HL-60 (cell line): Measurements from ENCODE around the gene SPPL2A.

Source experiments
- DNase-seq, 2 experiments: peaks; one replicate each; pipeline ENCODE4 v3.0.0-alpha.2; 2010 to 2020; ENCODE audit warnings: low read depth in 1 of 2, low spot score in 1 of 2
- H3K27ac ChIP-seq: fragments of 250-450 bp; sonication (Bioruptor Pico); replicated peaks from 2 replicates; pipeline ENCODE4 v1.5.1; 2020; ENCODE audit warnings: mild to moderate bottlenecking, moderate library complexity
- H3K27me3 ChIP-seq: fragments of 250-450 bp; sonication (Bioruptor Pico); 2 replicates; pipeline ENCODE4 v1.5.1; 2021; ENCODE audit warnings: mild to moderate bottlenecking, moderate library complexity; ENCODE audit not compliant: insufficient read depth, poor library complexity, severe bottlenecking
- H3K4me3 ChIP-seq: replicated peaks from 2 replicates; pipeline ENCODE4 v1.5.1; 2011; ENCODE audit warnings: mild to moderate bottlenecking, control low read depth, low read length; ENCODE audit not compliant: insufficient read depth
- CTCF ChIP-seq: IDR thresholded peaks from one replicate; pipeline ENCODE4 v1.5.1; 2011; ENCODE audit warnings: low read length, control low read depth, inconsistent platforms; ENCODE audit not compliant: insufficient read depth
- GABPA ChIP-seq: IDR thresholded peaks from 2 replicates; pipeline ENCODE4 v1.6.1; 2012; ENCODE audit warnings: low read depth
- POLR2AphosphoS5 ChIP-seq: IDR thresholded peaks from 2 replicates; pipeline ENCODE4 v1.6.1; 2012; ENCODE audit warnings: low read depth
- SPI1 ChIP-seq: IDR thresholded peaks from 2 replicates; pipeline ENCODE4 v1.6.1; 2012; ENCODE audit warnings: low read depth, mild to moderate bottlenecking, borderline replicate concordance
- TF ChIP-seq, protein P1 (sequence below): IDR thresholded peaks from 2 replicates; pipeline ENCODE4 v1.6.1; 2012; ENCODE audit warnings: low read depth; ENCODE audit not compliant: insufficient replicate concordance

The SPPL2A gene

GRCh38 chr15:50778086-50778485, 12.6 kb upstream of the SPPL2A start:
- no peak for DNase-seq
- no peak overlapping the region for H3K27ac ChIP-seq
- no peaks in the 10 kb centered on the region for H3K27me3 ChIP-seq
- H3K4me3 ChIP-seq, result no peak overlapping the region
- TF ChIP-seq, protein P1, sequence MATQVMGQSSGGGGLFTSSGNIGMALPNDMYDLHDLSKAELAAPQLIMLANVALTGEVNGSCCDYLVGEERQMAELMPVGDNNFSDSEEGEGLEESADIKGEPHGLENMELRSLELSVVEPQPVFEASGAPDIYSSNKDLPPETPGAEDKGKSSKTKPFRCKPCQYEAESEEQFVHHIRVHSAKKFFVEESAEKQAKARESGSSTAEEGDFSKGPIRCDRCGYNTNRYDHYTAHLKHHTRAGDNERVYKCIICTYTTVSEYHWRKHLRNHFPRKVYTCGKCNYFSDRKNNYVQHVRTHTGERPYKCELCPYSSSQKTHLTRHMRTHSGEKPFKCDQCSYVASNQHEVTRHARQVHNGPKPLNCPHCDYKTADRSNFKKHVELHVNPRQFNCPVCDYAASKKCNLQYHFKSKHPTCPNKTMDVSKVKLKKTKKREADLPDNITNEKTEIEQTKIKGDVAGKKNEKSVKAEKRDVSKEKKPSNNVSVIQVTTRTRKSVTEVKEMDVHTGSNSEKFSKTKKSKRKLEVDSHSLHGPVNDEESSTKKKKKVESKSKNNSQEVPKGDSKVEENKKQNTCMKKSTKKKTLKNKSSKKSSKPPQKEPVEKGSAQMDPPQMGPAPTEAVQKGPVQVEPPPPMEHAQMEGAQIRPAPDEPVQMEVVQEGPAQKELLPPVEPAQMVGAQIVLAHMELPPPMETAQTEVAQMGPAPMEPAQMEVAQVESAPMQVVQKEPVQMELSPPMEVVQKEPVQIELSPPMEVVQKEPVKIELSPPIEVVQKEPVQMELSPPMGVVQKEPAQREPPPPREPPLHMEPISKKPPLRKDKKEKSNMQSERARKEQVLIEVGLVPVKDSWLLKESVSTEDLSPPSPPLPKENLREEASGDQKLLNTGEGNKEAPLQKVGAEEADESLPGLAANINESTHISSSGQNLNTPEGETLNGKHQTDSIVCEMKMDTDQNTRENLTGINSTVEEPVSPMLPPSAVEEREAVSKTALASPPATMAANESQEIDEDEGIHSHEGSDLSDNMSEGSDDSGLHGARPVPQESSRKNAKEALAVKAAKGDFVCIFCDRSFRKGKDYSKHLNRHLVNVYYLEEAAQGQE, result no peak
- TF ChIP-seq CTCF, result no peak

DNA sequence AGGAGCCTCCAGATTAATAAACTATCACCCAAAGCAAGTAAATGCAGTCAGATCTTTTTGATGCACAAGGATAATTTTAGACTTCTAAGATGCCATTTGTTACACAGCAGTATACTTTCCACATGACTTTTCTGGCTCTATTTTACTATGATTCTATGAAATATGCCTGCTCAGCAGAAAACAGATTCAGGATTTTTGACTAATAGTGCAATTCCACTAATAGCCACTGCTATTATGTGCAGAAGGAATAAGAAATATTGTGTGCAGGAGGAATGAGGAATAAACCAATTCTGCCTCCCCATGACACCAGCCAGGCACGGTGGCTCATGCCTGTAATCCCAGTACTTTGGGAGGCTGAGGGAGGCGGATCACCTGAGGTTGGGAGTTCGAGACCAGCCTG, 11.5 kb upstream of the SPPL2A start:
- H3K27me3 ChIP-seq, result no peaks in the 10 kb centered on the region
- TF ChIP-seq, protein P1, result no peak
- no peak for TF ChIP-seq POLR2AphosphoS5
- DNase-seq, result no peak
- H3K27ac ChIP-seq, result no peak overlapping the region
- H3K4me3 ChIP-seq, result no peak overlapping the region

- no peaks in the 10 kb centered on the region for H3K27me3 ChIP-seq
- H3K4me3 ChIP-seq, result no peak overlapping the region
- no peak for TF ChIP-seq POLR2AphosphoS5
- no peak for TF ChIP-seq CTCF
- no peak for TF ChIP-seq GABPA
- no peak for TF ChIP-seq SPI1
- TF ChIP-seq, protein P1, result no peak
- peak in 1 of 2 experiments; percentile 55 for DNase-seq
- H3K27ac ChIP-seq, result no peak overlapping the region
Observed at GRCh38 chr15:50774450-50774849, 8.9 kb upstream of the SPPL2A start.

DNA sequence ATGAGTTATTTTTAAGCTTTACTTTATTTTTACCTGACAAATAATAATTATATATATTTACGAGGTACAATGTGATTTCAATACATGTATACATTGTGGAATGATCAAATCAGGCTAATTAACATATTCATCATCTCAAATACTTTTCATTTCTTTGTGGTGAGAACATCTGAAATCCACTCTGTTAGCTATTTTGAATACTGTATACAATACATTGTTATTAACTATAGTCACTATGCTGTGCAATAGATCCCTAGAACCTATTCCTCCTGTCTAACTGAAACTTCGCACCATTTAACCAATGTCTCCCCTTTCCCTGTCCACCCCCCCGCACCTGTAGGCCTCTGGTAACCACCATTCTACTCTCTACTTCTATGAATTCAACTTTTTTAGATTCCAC, 7.9 kb upstream of the SPPL2A start:
- TF ChIP-seq GABPA, result no peak

More for the DNA sequence above, 7.9 kb upstream of the SPPL2A start:
- H3K4me3 ChIP-seq, result no peak overlapping the region
- H3K27ac ChIP-seq, result no peak overlapping the region
- DNase-seq, result no peak
- no peaks in the 10 kb centered on the region for H3K27me3 ChIP-seq
